Limb (tissue), 2 donors: Measurements from ENCODE around the gene ACY1.
A peak's percentile ranks its signal among the peaks of the same experiment; 100 is the strongest.

Experiments used
- DNase-seq, 2 donors: peaks; one replicate each; pipeline ENCODE4 v3.0.0-alpha.2; 2016; ENCODE audit errors: extremely low spot score in 2 of 2

Gene ACY1

GRCh38 chr3:52004906-52005395 lies 21.6 kb downstream of the ACY1 start:
- no peak for DNase-seq

- peak; percentile 55 to 76 for DNase-seq
These were observed 22.2 kb downstream of the ACY1 start for GRCh38 chr3:52005571-52005986.

GRCh38 chr3:52006017-52006819 lies 22.9 kb downstream of the ACY1 start:
- DNase-seq, result no peak

GRCh38 chr3:52006820-52007133 lies 23.4 kb downstream of the ACY1 start:
- no peak for DNase-seq

GRCh38 chr3:52007291-52007690 lies 24.0 kb downstream of the ACY1 start:
- no peak for DNase-seq

- DNase-seq, result no peak
These were observed 27.1 kb downstream of the ACY1 start for GRCh38 chr3:52010431-52010830.

- no peak for DNase-seq
These were observed 29.4 kb downstream of the ACY1 start for GRCh38 chr3:52012699-52013098.

GRCh38 chr3:52013802-52014598 lies 30.7 kb downstream of the ACY1 start:
- no peak for DNase-seq

GRCh38 chr3:52014613-52015012 lies 31.3 kb downstream of the ACY1 start:
- no peak for DNase-seq

- DNase-seq, result no peak
These were observed 32.3 kb downstream of the ACY1 start for GRCh38 chr3:52015438-52016228.

GRCh38 chr3:52017586-52017985 lies 34.3 kb downstream of the ACY1 start:
- DNase-seq, result no peak

- DNase-seq, result no peak
These were observed 35.1 kb downstream of the ACY1 start for GRCh38 chr3:52018319-52019000.

- no peak for DNase-seq
These were observed 36.2 kb downstream of the ACY1 start for GRCh38 chr3:52019352-52020080.

- no peak for DNase-seq
These were observed 37.5 kb downstream of the ACY1 start for GRCh38 chr3:52020796-52021195.

GRCh38 chr3:52021489-52022268 lies 38.3 kb downstream of the ACY1 start:
- DNase-seq, result peak in 1 of 2 donors; percentile 60

- DNase-seq, result no peak
These were observed 39.2 kb downstream of the ACY1 start for GRCh38 chr3:52022323-52023100.

- no peak for DNase-seq
These were observed 39.9 kb downstream of the ACY1 start for GRCh38 chr3:52023101-52023770.
